Caco-2 (cell line): Measurements from ENCODE around the gene CYRIA. TPM values are rescaled to one million over a fixed set of nuclear protein-coding genes. Genes with fewer than 3 reads are reported as not detected.

Experiments used
- BruUV-seq: library from RNA; stranded (reverse); fragments of 400-500 nt; replicated peaks from 2 replicates; lab custom pipeline; 2021; lab: Mats Ljungman, UMichigan
- CTCF ChIA-PET: fragments of 300-600 bp; sonication (Branson Sonifier 250); formaldehyde crosslinking; loops from one replicate; lab custom pipeline; 2022; ENCODE audit warnings: antibody characterized with exemption; lab: Charles Lee
- POLR2A ChIA-PET: fragments of 300-600 bp; sonication (Branson Sonifier 250); formaldehyde crosslinking; loops from one replicate; lab custom pipeline; 2022; ENCODE audit warnings: antibody characterized with exemption; lab: Charles Lee
- DNase-seq, 2 experiments: peaks; one replicate each; pipeline versions ENCODE4 v3.0.0 to v3.0.0-alpha.2; 2020 to 2022
- H3K27me3 ChIP-seq: replicated peaks from 2 replicates; pipeline ENCODE4 v1.6.0; 2011; ENCODE audit warnings: low read length; ENCODE audit not compliant: control insufficient read depth, insufficient read depth
- H3K36me3 ChIP-seq: 2 replicates; pipeline ENCODE4 v1.5.1; 2011; ENCODE audit warnings: low read length; ENCODE audit not compliant: control insufficient read depth, insufficient read depth
- H3K4me1 ChIP-seq: fragments of 250-450 bp; sonication (Bioruptor Pico); 2 replicates; pipeline ENCODE4 v1.5.1; 2020; ENCODE audit warnings: mild to moderate bottlenecking
- H3K4me3 ChIP-seq: 2 replicates; pipeline ENCODE4 v1.5.1; 2011; ENCODE audit warnings: low read depth, mild to moderate bottlenecking, control low read depth, low read length
- H3K9me3 ChIP-seq: fragments of 250-450 bp; sonication (Bioruptor Pico); 2 replicates; pipeline ENCODE4 v1.5.1; 2020; ENCODE audit warnings: mild to moderate bottlenecking, moderate library complexity
- H3K27ac Mint-ChIP-seq: one replicate; pipeline ENCODE4 v1.8.0; 2022; ENCODE audit warnings: mixed read lengths; ENCODE audit not compliant: unreplicated experiment
- H3K27me3 Mint-ChIP-seq: one replicate; pipeline ENCODE4 v1.8.0; 2022; ENCODE audit warnings: mixed read lengths; ENCODE audit not compliant: insufficient read depth, unreplicated experiment
- H3K36me3 Mint-ChIP-seq: one replicate; pipeline ENCODE4 v1.8.0; 2022; ENCODE audit warnings: mild to moderate bottlenecking, mixed read lengths; ENCODE audit not compliant: insufficient read depth, unreplicated experiment
- H3K4me1 Mint-ChIP-seq: one replicate; pipeline ENCODE4 v1.8.0; 2022; ENCODE audit warnings: low read depth, mixed read lengths; ENCODE audit not compliant: unreplicated experiment
- H3K4me3 Mint-ChIP-seq: one replicate; pipeline ENCODE4 v1.8.0; 2022; ENCODE audit warnings: mild to moderate bottlenecking, moderate library complexity, mixed read lengths; ENCODE audit not compliant: unreplicated experiment
- H3K9me3 Mint-ChIP-seq: one replicate; pipeline ENCODE4 v1.8.0; 2022; ENCODE audit warnings: mixed read lengths; ENCODE audit not compliant: unreplicated experiment
- intact Hi-C: fragments of 100-400 bp; cut with micrococcal nuclease; formaldehyde crosslinking; loops from one replicate; pipeline ENCODE4 v1.10.0; 2022; ENCODE audit not compliant: unreplicated experiment
- total RNA-seq: library from RNA; stranded (reverse); gene quantifications from 2 replicates; pipeline ENCODE4 v1.2.3, GENCODE V29; 2022
- TF ChIP-seq, protein P1 (sequence below), 2 experiments: fragments of 200-600 bp in 1 of 2; IDR thresholded peaks; 1 replicate in 1 of 2; 2 replicates in 1 of 2; pipeline versions ENCODE4 v1.5.1 to v1.8.0; 2011 to 2022; ENCODE audit warnings: antibody characterized with exemption in 1 of 2, control low read depth in 1 of 2, inconsistent platforms in 1 of 2, low read depth in 1 of 2, low read length in 1 of 2, mild to moderate bottlenecking in 1 of 2, moderate library complexity in 1 of 2; ENCODE audit not compliant: insufficient read depth in 1 of 2, severe bottlenecking in 1 of 2, unreplicated experiment in 1 of 2

The CYRIA gene
- total RNA-seq, 1 experiment from 2014 or later = 0.20 TPM

DNA sequence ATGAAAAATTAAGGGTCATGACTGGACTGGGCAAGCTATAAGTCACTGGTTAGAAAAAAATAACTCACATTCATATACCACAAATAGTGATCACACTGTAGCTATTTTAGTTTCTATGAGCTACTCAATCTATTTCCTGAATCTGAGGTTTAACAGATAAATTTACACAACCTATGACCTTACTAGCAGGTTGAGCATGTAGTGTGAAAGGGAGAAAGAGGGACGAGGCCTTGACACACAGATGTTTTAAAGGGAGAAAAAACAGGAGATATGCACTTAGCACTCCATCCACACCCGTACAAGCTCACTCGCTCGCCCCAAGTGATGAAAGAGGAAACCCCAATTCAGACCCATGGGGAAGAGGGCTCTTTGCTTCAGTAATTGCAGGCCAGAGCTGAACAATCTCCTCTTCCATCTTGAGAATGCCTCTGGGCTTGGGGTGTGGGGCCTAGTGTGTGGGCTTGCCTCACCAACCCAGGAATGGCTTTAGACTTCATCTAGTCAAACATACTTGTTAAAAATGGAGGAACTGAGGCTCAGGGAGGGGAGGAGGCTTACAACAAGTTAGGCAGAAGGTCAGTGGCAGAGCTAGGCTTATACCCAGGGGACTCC is 10.7 kb downstream of the CYRIA start:
- TF ChIP-seq, protein P1, sequence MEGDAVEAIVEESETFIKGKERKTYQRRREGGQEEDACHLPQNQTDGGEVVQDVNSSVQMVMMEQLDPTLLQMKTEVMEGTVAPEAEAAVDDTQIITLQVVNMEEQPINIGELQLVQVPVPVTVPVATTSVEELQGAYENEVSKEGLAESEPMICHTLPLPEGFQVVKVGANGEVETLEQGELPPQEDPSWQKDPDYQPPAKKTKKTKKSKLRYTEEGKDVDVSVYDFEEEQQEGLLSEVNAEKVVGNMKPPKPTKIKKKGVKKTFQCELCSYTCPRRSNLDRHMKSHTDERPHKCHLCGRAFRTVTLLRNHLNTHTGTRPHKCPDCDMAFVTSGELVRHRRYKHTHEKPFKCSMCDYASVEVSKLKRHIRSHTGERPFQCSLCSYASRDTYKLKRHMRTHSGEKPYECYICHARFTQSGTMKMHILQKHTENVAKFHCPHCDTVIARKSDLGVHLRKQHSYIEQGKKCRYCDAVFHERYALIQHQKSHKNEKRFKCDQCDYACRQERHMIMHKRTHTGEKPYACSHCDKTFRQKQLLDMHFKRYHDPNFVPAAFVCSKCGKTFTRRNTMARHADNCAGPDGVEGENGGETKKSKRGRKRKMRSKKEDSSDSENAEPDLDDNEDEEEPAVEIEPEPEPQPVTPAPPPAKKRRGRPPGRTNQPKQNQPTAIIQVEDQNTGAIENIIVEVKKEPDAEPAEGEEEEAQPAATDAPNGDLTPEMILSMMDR (IDR thresholded peaks at IDR 0.05; ENCODE audit: insufficient read depth in 1 of 2, low read depth in 1 of 2, low read length in 1 of 2, severe bottlenecking in 1 of 2, unreplicated experiment in 1 of 2) = no peak
- BruUV-seq = no TSS peak
- ChIA-PET CTCF (no interaction called here), POLR2A (no interaction called here)
- Histone ChIP-seq H3K4me1 (no peaks in the 10 kb centered on the region), H3K27me3 (no peaks in the 10 kb centered on the region), H3K36me3 (no peaks in the 10 kb centered on the region), H3K9me3 (no peaks in the 10 kb centered on the region), H3K4me3 (no peak overlapping the region)
- Mint-ChIP-seq H3K27me3 (peaks cover 5% of the 10 kb centered on the region), H3K27ac (no peak overlapping the region), H3K36me3 (no peaks in the 10 kb centered on the region), H3K4me1 (peaks cover 6% of the 10 kb centered on the region), H3K4me3 (no peak overlapping the region), H3K9me3 (no peaks in the 10 kb centered on the region)
- DNase-seq = no peak
- intact Hi-C loops = no loop called here

GRCh38 chr2:16653799-16654198 is 11.8 kb downstream of the CYRIA start:
- H3K4me3 Mint-ChIP-seq = no peak overlapping the region
- intact Hi-C loops = no loop called here
- no peak for DNase-seq
- no peaks in the 10 kb centered on the region for H3K36me3 Mint-ChIP-seq
- no peaks in the 10 kb centered on the region for H3K36me3 ChIP-seq
- peaks cover 5% of the 10 kb centered on the region for H3K27me3 Mint-ChIP-seq
- H3K4me3 ChIP-seq = no peak overlapping the region
- no peak overlapping the region for H3K27ac Mint-ChIP-seq
- H3K4me1 Mint-ChIP-seq = peaks cover 6% of the 10 kb centered on the region
- H3K27me3 ChIP-seq = no peaks in the 10 kb centered on the region
- no TSS peak for BruUV-seq
- no peaks in the 10 kb centered on the region for H3K9me3 ChIP-seq
- ChIA-PET CTCF (no interaction called here), POLR2A (no interaction called here)
- no peaks in the 10 kb centered on the region for H3K4me1 ChIP-seq
- H3K9me3 Mint-ChIP-seq = no peaks in the 10 kb centered on the region
- TF ChIP-seq, protein P1 (IDR thresholded peaks at IDR 0.05; ENCODE audit: insufficient read depth in 1 of 2, low read depth in 1 of 2, low read length in 1 of 2, severe bottlenecking in 1 of 2, unreplicated experiment in 1 of 2) = no peak

GRCh38 chr2:16653083-16653375 is 12.6 kb downstream of the CYRIA start:
- BruUV-seq = no TSS peak
- H3K36me3 Mint-ChIP-seq = no peaks in the 10 kb centered on the region
- CTCF ChIA-PET = no interaction called here
- intact Hi-C loops = no loop called here
- no peak overlapping the region for H3K4me3 ChIP-seq
- H3K9me3 Mint-ChIP-seq = no peaks in the 10 kb centered on the region
- no peak overlapping the region for H3K4me3 Mint-ChIP-seq
- POLR2A ChIA-PET = no interaction called here
- no peaks in the 10 kb centered on the region for H3K27me3 ChIP-seq
- no peaks in the 10 kb centered on the region for H3K36me3 ChIP-seq
- no peak overlapping the region for H3K27ac Mint-ChIP-seq
- no peaks in the 10 kb centered on the region for H3K4me1 ChIP-seq
- no peaks in the 10 kb centered on the region for H3K9me3 ChIP-seq
- DNase-seq = no peak
- H3K4me1 Mint-ChIP-seq = peaks cover 6% of the 10 kb centered on the region
- H3K27me3 Mint-ChIP-seq = peaks cover under 1% of the 10 kb centered on the region
- TF ChIP-seq, protein P1 (IDR thresholded peaks at IDR 0.05; ENCODE audit: insufficient read depth in 1 of 2, low read depth in 1 of 2, low read length in 1 of 2, severe bottlenecking in 1 of 2, unreplicated experiment in 1 of 2) = no peak
